GM19438 (cell line): ENCODE measurements around the gene ATP9A.

Experiments used
- ATAC-seq: cut with Tn5 transposase; IDR thresholded peaks from one replicate; pipeline ENCODE4 v1.9.1; 2021; ENCODE audit warnings: low read depth; ENCODE audit not compliant: unreplicated experiment

Gene ATP9A

DNA sequence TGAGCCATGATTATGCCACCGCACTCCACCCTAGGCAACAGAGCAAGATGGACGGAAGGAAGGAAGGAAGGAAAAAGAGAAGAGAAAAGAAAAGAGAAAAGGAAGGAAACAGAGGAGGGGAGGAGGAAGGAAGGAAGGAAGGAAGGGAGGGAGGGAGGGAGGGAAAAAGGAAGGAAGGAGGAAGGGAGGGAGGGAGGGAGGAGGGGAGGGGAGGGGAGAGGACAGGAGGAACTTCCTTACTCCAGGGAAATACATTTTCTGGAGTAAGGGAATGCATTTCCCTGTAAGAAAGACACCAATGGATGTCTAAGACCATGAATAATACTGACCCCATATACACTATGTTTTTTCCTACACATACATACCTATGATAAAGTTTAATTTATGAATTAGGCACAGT, 132.5 kb downstream of the ATP9A start:
- ATAC-seq = no peak

DNA sequence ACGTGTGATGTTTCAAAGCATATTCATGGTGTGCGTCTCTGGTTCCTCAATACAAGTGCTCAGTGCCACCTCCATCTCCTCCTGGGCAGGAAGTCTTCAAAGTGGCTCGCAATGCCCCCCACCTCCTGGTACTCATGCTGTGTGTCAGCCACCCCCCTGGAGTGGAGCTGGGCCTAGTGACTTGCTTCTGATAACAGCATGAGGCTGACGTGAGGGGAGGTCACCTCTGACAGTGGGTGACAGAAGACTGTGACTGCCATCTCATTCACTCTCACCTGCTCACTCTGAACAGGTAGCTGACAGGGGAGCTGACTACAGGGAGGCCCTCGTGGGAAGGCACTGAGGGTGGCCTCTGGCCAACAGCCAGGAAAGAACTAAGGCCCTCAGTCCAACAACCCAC, 133.3 kb downstream of the ATP9A start:
- no peak for ATAC-seq

DNA sequence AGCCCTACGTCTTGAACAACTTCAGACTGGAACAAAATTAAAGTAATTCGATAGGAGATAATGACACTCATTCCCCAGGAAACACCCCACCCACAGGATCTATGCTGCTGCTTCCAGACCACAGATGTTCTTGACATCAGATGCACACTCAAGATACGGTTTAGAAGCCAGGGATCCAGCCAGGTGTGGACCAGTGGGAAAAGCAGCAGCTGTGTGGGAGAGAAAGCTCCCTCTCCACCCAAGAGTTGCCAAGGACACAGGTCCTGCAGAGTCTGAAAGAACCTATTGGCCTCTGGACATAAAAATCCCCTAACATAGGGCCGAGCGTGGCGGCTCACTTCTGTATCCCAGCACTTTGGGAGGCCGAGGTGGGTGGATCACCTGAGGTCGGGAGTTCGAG, 133.9 kb downstream of the ATP9A start:
- ATAC-seq = no peak

DNA sequence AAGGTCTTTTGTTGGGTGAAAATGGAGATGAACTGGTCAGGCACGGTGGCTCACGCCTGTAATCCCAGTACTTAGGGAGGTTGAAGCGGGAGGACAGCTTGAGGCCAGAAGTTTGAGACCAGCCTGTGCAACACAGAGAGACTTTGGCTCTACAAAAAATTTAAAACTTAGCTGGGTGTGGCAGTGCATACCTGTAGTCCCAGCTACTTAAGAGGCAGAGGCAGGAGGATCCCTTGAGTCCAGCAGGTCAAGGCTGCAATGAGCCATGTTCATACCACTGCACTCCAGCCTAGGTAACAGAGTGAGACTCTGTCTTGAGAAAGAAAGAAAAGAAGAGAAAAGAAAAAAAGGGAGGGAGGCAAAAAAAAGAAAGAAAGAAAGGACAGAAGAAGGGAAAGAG, 134.8 kb downstream of the ATP9A start:
- no peak for ATAC-seq

DNA sequence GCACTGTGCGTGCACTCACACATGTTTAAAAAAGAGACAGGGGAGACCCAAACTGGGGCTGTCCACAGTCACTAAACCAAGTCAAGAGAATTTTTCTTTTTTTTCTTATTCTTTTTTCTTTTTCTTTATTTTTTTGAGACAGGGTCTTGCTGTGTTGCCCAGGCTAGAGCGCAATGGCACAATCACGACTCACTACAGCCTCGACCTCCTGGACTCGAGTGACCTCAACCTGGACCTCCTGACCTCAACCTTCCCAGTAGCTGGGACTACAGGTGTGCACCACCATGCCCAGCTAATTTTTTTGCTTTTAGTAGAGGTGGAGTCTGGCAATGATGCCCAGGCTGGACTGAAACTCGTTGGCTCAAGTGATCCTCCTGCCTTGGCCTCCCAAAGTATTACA, 136.2 kb downstream of the ATP9A start:
- ATAC-seq = no peak

DNA sequence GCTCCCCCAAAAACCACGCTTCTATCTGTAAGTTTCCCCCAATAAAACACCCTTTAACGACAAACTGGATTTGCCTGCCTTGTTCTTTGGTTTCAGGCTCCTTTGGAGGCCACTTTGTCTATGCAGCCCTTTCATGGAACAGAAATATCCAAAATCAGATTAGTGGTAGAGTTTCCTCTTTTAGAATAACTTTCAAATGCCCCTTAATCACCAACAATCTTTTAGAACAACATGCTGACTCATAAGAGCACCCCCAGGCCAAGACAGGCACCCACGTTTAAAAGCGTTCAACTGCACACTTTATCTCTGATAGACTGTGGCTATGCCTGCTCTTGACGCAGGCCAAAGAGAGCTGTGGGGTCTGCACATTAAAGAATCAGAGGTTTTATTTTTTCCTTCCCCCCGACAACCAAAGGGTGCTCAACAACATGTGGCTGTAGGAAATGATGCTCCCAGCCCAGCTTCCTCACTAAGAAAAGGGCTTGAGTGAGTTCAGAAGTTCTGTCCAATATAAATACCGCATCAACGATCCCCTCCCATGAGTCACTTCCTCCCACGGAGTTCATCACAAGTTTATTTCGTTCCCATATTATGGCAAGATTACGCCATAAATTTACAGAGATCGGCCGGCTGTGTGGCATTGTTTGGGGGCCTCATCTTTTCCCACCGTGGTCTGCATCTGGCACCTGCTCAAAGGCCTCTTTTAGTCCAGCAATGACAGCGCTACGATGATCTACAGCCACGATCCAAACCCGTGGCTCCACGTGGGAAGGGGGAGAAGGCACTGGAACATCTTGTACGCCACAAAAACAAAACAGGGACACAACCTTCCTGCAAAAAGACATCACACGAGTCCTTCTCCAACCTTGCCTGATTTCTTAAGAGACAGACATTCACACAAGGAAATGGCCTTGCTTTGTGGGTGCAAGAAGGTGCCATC, 136.9 kb downstream of the ATP9A start:
- ATAC-seq = no peak

DNA sequence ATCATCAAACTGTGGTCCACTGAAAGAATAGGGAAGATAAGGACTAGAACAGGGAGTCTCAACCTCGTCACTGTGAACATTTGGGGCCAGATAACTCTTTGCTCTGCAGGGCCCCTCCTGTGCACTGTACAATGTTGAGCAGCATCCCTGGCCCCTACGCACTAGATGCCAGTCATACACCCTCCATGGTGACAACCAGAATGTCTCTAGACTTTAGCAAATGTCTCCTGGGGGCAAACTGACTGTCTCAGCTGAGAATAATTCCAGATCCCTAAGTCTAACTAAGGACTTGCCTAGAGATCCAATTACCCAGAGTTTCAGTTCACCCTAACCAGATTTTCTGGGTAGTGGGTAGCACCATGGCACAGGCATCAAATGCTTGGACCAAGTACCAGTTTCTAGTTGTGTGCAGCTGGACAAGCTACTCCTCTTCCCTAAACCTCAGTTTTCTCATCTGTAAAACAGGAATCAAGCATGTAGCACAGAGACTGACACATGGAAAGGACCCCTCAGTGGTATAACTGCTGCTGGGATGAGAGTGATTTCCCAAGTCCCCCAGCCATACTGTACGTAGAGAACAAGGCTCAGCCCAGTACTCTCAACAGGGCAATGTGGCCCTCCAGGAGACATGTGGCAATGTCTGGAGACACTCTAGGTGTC, 138.7 kb downstream of the ATP9A start:
- ATAC-seq = no peak

DNA sequence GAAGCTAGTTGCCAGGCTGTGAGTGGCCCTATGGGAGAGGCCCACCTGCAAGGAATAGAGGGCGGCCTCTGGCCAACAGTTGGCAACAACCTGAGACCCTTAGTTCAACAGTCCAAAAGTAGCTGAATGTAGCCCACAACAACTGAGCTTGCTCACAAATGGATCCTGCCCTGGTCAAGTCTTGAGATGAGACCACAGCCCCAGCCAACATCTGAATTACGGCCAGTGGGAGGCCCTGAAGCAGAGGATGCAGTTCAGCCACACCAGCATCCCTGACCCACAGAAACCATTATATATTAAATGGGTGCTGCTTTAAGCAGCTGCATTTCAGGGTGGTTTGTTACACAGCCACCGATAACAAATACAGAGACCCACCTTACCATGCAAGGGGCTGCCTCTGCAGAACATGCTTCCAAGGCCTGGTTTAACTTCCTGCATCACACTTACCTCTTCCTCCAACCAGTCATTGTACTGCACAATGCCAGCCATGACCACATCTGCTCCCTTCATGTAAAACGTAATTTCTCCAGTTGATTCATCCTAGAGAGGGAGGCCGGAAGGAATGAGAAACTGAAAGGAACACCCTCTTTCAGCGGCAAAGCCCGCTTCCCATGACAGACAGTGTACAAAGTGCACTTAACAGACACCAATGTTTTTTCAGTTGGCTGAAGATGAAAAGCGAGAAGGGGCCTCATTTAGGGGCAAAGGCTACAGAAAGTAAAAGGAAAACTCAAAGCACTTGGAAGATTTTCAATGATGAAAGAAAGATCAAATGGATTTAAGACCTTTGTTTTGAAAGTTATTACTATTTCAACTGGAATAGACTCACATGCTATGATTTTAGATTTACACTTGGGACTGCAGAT, 139.4 kb downstream of the ATP9A start:
- no peak for ATAC-seq

DNA sequence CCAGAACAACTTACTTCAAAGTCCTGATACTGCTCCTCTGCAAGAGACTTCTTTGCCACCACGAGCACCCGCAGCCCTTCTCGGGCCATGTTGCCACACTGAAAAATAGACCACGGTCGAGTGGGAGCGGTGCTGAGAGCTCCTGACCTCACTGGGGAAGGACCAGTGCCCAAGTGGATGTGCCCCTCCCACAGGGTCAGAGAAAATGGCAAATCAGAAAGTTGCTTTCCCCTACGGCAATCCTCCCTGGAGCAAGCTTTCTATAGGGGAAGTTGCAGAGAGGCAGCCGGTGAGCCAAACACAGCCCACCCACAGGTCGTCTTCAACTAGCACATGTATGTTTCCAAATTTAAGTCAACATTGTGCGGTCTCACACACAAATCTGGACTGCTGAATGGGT, 140.6 kb downstream of the ATP9A start:
- ATAC-seq = no peak

DNA sequence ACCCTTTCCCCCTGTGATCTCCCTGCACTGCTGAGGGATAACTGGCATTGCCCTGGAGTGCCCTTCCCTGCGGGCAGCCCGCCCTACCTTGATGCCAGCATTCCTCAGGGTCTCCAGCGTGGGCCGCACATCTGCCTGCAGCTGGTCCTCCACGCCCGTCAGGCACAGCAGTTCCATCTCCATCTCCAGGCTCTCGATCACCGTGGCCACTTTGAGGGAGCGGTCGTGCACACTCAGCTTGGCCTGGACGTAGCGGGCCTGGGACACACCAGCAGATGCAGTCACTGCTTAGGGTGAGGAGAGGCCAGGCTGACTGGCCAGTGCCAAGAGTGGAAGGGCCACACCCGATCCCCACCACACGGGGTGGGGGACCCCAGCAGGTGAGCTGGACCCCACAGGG, 143.1 kb downstream of the ATP9A start:
- no peak for ATAC-seq

DNA sequence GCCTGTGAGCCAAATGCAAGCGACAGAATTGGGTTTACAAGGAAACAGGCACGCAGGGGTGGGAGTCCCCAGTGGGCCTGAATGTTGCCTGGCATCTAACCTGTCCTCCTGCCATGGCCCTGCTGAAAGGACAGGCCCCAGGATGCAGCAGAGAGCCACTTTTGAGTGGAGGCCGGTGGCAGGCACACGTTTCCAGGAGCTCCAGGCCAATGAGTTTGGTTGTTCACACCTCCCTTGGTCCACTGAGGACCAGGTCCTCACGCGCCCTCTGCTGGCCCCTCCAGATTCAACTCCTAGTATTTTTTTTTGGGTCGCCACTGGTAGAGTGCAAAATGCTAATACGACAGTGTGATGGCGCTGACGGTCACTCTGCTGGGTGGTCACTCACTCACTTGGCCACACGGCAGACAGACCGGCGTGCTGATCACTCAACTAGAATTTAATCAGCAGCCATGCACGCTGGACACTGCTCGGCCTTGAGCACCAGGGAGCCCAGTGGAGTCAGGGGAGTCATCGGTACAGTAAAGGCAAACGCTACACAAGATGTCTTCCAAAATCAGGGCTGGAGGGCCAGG, 143.9 kb downstream of the ATP9A start:
- no peak for ATAC-seq

DNA sequence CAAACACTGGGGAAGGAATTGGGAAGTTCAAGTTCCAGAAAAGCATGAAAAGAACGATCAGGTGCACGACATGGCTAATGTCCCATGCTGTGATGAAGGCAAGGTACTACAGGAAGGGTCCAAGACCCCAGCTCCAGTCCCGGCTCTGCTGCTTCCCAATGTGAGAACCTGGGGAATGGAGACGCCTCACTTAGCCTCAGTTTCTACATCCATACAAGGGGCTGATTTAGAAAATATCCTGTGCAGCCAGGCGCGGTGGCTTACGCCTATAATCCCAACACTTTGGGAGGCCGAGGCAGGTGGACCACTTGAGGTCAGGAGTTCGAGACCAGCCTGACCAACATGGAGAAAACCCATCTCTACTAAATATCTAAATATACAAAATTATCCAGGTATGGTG, 144.9 kb downstream of the ATP9A start:
- no peak for ATAC-seq

DNA sequence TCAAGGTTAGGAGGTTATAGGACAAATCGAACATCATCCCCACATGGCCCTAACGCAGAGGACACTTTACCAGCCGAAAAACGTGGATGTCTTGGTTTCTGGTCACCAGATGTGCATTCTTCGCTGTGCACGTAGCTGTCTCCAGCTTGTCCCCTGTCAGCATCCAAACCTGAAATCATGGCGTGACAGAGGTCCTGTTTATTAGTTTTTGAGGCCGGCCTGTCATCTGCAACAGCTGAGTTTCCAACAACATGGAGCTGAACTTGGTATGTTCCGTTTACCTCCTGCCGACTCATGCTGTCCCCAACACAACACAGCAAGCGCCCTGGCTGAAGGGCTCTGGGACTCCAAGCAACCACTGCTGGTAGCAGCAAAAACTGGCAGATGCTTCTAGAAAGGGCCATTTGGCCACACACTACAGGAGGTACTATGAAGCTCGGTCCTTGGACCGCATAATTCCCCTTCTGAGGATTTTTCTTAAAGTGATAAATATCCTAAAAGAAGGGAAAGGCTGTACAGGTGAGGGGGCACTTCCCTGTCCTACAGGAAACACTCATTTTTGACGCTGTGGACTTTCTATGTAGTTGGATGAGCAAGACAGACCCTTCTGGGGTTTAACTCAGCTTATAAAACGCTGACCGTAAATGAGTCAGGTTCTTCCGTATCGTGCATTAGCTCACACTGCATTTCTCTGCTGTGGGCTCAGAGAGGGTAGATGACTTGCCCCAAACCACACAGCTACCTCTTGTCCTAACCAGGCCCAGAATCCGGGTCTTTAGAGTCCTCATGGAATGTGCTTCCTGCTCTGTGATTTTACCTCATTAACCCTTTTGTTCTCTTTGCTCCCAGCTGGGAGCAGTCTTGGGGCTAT, 146.0 kb downstream of the ATP9A start:
- ATAC-seq = no peak

DNA sequence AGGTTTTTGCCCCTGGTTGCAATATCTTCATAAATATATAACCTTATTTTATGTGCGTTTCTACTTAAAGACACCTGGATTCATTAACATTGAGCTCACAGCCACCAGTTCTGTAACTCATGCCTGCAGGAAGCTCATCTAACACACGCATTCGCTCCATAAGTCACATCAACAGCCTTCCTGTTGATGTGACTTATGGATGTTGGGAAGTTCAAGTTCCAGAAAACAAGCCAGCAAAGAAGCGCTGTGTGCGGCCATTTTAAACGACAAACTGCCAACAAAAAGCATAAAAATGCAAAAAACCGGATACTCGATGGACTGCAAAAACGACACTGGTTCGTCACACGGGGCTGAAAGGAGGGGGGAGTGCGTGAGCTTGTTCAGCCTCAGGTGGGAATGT, 147.8 kb downstream of the ATP9A start:
- ATAC-seq = no peak

DNA sequence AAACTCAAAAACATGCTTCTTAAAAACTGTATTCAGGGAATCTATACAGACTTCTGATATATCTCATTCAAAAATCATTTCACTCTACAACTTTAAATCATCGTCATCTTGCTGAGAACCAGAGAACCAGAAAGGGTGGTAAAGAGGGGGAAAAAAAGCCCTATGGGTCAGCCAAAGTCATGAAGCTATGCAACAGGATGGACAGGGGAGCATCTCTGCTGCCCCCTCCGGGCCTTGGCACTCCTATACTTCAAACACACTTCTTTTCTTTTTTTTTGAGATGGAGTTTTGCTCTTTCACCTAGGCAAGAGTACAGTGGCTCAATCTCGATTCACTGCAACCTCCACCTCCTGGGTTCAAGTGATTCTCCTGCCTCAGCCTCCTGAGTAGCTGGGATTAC, 152.1 kb downstream of the ATP9A start:
- ATAC-seq = no peak

DNA sequence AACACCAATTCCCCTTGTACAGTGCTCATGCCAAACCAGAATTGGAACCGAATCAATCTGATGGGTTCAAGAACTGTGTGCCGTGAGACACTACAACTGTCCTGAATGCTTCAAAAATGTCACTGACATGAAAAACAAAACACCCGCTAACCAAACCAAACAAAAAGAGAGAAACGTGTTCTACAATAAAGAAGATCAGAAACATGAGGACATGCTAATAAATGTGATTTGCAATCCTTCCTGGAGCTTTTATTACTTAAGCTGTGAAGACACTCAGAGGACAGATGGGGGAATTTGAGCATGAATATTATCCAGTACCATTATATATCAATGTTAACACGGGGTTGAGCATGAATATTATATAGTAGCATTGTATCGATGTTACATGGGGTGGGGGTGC, 153.5 kb downstream of the ATP9A start:
- no peak for ATAC-seq

DNA sequence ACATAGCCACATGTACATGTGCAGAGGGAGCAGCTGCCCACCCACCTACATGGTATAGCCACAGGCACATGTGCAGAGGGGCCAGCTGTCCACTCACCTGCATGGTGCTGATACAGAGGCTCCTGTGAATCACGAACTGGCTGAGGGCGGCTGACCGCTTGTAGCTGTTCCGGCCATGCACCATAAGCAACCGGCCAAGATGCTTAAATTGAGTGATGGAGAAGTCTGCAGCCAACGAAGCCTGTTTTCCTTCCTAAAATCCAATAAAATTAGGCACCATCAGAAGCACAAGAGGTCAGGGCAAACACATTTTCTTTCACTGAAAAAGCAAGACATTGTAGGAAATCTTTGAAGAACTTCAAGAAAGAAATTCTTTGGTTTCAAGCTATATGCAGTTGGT, 154.6 kb downstream of the ATP9A start:
- ATAC-seq = no peak

DNA sequence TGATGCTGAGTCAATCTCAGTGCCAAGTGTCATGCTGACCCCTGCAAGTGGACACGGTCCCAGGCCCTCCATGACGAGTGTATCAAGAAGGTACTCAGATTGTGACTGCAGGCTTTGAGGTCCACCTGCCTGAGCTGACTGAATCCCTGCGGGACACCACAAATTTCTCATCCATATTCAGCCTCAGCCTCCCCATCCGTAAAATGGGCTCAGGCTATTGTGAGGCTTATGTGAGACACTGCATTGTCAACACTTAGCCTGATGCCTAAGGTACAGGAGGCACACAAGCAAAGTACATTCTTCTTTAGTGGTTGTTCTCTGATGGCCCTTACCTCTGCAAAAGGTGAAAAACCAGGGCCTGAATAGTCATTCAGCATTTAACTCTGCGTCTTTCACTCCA, 155.3 kb downstream of the ATP9A start:
- no peak for ATAC-seq

DNA sequence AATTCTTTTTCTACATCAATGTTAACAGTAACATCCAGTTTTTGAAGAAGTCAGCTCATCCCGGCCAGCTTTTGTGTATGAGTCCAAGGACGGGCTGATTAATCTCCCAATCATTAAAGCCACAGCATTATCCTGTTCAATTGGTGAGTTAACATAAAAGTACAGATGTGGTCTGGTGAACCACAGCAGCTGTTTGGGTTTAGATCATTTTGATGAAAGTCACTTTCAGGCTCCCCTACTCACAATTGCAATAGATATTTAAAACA, 156.6 kb downstream of the ATP9A start:
- no peak for ATAC-seq
